HCT116 (cell line): ENCODE data around the gene SCYGR7. TPM values are rescaled to one million over a fixed set of nuclear protein-coding genes. Genes with fewer than 3 reads are reported as not detected.

Experiments
- ATAC-seq: fragments of 200-7000 bp; cut with Tn5 transposase; 2 replicates; pipeline ENCODE4 v1.9.1; 2020; ENCODE audit warnings: mild to moderate bottlenecking, moderate library complexity
- BruUV-seq: library from RNA; stranded (reverse); fragments of 400-500 nt; replicated peaks from 2 replicates; lab custom pipeline; 2021; lab: Mats Ljungman, UMichigan
- CTCF ChIA-PET: fragments of 300-600 bp; sonication (Branson Sonifier 250); formaldehyde crosslinking; loops from one replicate; lab custom pipeline; 2021; ENCODE audit warnings: antibody characterized with exemption; lab: Charles Lee
- POLR2A ChIA-PET: fragments of 300-600, 350-600 bp; sonication (Branson Sonifier 250); formaldehyde crosslinking; loops from one replicate; lab custom pipeline; 2021; ENCODE audit warnings: antibody characterized with exemption; lab: Charles Lee
- RAD21 ChIA-PET, 2 experiments: fragments of 300-600 bp; sonication (Branson Sonifier 250); formaldehyde crosslinking; loops; one replicate each; lab custom pipeline; 2023; ENCODE audit warnings: low total read pairs in 2 of 2; ENCODE audit not compliant: uncharacterized antibody in 2 of 2, unreplicated experiment in 2 of 2, low non-redundant PET in 1 of 2; lab: Charles Lee
- DNase-seq: peaks from one replicate; pipeline ENCODE4 v3.0.0-alpha.2; 2010; ENCODE audit warnings: low read depth, low spot score
- H2AFZ ChIP-seq: fragments of 200-600 bp; shearing (Covaris generic), sonication (generic); 2 replicates; pipeline ENCODE4 v1.6.1; 2017; ENCODE audit warnings: low read depth, mixed run types, mixed read lengths, antibody characterized with exemption, low read length; ENCODE audit not compliant: poor library complexity, severe bottlenecking
- H3K27ac ChIP-seq: 2 replicates; pipeline ENCODE4 v1.5.1; 2012; ENCODE audit warnings: low read depth, low read length
- H3K27me3 ChIP-seq: fragments of 200-600 bp; sonication (generic); 2 replicates; pipeline ENCODE4 v1.6.1; 2016; ENCODE audit warnings: mixed run types, low read length, mixed read lengths; ENCODE audit not compliant: insufficient read depth
- H3K36me3 ChIP-seq, 2 experiments: fragments of 200-500 bp in 1 of 2; fragments of 200-600 bp in 1 of 2; sonication (Bioruptor generic) in 1 of 2; sonication (generic) in 1 of 2; 2 replicates each; pipeline versions ENCODE4 v1.5.1 to v1.6.1; 2014 to 2016; ENCODE audit warnings: low read length in 2 of 2, inconsistent platforms in 1 of 2, mixed read lengths in 1 of 2, mixed run types in 1 of 2; ENCODE audit not compliant: insufficient read depth in 2 of 2, control insufficient read depth in 1 of 2
- H3K4me1 ChIP-seq, 2 experiments: fragments of 200-600 bp in 1 of 2; sonication (generic) in 1 of 2; 2 replicates each; pipeline versions ENCODE4 v1.5.1 to v1.6.1; 2012 to 2017; ENCODE audit warnings: low read length in 2 of 2, inconsistent platforms in 1 of 2, mild to moderate bottlenecking in 1 of 2, mixed read lengths in 1 of 2, mixed run types in 1 of 2, moderate library complexity in 1 of 2; ENCODE audit not compliant: insufficient read depth in 2 of 2, control insufficient read depth in 1 of 2
- H3K4me2 ChIP-seq: fragments of 200-600 bp; sonication (generic); 2 replicates; pipeline ENCODE4 v1.6.1; 2017; ENCODE audit warnings: mixed run types, low read length, mixed read lengths
- H3K4me3 ChIP-seq, 2 experiments: fragments of 200-600 bp in 1 of 2; sonication (generic) in 1 of 2; replicated peaks in 1 of 2; 2 replicates each; pipeline ENCODE4 v1.5.1; 2011 to 2016; ENCODE audit warnings: low read length in 2 of 2, control low read depth in 1 of 2, low read depth in 1 of 2, mild to moderate bottlenecking in 1 of 2, mixed read lengths in 1 of 2, mixed run types in 1 of 2
- H3K79me2 ChIP-seq: fragments of 200-600 bp; sonication (generic); 2 replicates; pipeline ENCODE4 v1.6.1; 2017; ENCODE audit warnings: mild to moderate bottlenecking, mixed run types, low read length, moderate library complexity, mixed read lengths; ENCODE audit not compliant: insufficient read depth
- H3K9ac ChIP-seq: fragments of 200-600 bp; sonication (generic); 2 replicates; pipeline ENCODE4 v1.6.1; 2016; ENCODE audit warnings: low read length, mixed read lengths
- H3K9me2 ChIP-seq: fragments of 200-600 bp; sonication (generic), shearing (Covaris generic); 2 replicates; pipeline ENCODE4 v1.6.1; 2017; ENCODE audit warnings: mixed run types, mild to moderate bottlenecking, moderate library complexity; ENCODE audit not compliant: insufficient read depth
- H3K9me3 ChIP-seq, 2 experiments: fragments of 200-500 bp in 1 of 2; fragments of 200-600 bp in 1 of 2; sonication (Bioruptor generic) in 1 of 2; sonication (generic) in 1 of 2; 2 replicates each; pipeline ENCODE4 v1.6.1; 2014 to 2017; ENCODE audit warnings: low read length in 2 of 2, mixed read lengths in 2 of 2, inconsistent platforms in 1 of 2, low read depth in 1 of 2, mild to moderate bottlenecking in 1 of 2, mixed run types in 1 of 2, moderate library complexity in 1 of 2; ENCODE audit not compliant: control insufficient read depth in 1 of 2, insufficient read depth in 1 of 2
- H4K20me1 ChIP-seq: fragments of 200-600 bp; sonication (generic), shearing (Covaris generic); 2 replicates; pipeline ENCODE4 v1.6.1; 2017; ENCODE audit warnings: mixed run types, mild to moderate bottlenecking, moderate library complexity; ENCODE audit not compliant: insufficient read depth
- CBX3 ChIP-seq: IDR thresholded peaks from 2 replicates; pipeline ENCODE4 v1.6.1; 2012; ENCODE audit warnings: low read depth
- CEBPB ChIP-seq: IDR thresholded peaks from 2 replicates; pipeline ENCODE4 v1.6.1; 2012; ENCODE audit warnings: low read depth
- EGR1 ChIP-seq: IDR thresholded peaks from 2 replicates; pipeline ENCODE4 v1.6.1; 2012; ENCODE audit warnings: low read depth
- ELF1 ChIP-seq: IDR thresholded peaks from 2 replicates; pipeline ENCODE4 v1.6.1; 2012; ENCODE audit warnings: low read depth, borderline replicate concordance
- EZH2 ChIP-seq: fragments of 200-600 bp; sonication (generic); IDR thresholded peaks from 2 replicates; pipeline ENCODE4 v1.6.1; 2017; ENCODE audit warnings: antibody characterized with exemption, mixed run types
- EZH2phosphoT487 ChIP-seq: fragments of 200-600 bp; IDR thresholded peaks from 2 replicates; pipeline ENCODE4 v1.6.1; 2018; ENCODE audit warnings: antibody characterized with exemption, borderline replicate concordance
- FOSL1 ChIP-seq: IDR thresholded peaks from 2 replicates; pipeline ENCODE4 v1.6.1; 2012; ENCODE audit warnings: low read depth
- JUND ChIP-seq: IDR thresholded peaks from 2 replicates; pipeline ENCODE4 v1.6.1; 2012
- POLR2AphosphoS5 ChIP-seq: IDR thresholded peaks from 2 replicates; pipeline ENCODE4 v1.6.1; 2011; ENCODE audit warnings: mild to moderate bottlenecking, low read depth, low read length, moderate library complexity
- RAD21 ChIP-seq: IDR thresholded peaks from 2 replicates; pipeline ENCODE4 v1.6.1; 2012; ENCODE audit warnings: low read depth, mild to moderate bottlenecking
- SIN3A ChIP-seq: IDR thresholded peaks from 2 replicates; pipeline ENCODE4 v1.6.1; 2012; ENCODE audit warnings: low read depth
- SP1 ChIP-seq: IDR thresholded peaks from 2 replicates; pipeline ENCODE4 v1.6.1; 2012; ENCODE audit warnings: low read depth
- SRF ChIP-seq: IDR thresholded peaks from 2 replicates; pipeline ENCODE4 v1.6.1; 2012; ENCODE audit warnings: low read depth
- TCF7L2 ChIP-seq: IDR thresholded peaks from 2 replicates; pipeline ENCODE4 v1.7.0; 2011; ENCODE audit warnings: borderline replicate concordance, inconsistent platforms; ENCODE audit not compliant: insufficient read depth, insufficient read length; ENCODE audit errors: extremely low read depth
- YY1 ChIP-seq: IDR thresholded peaks from 2 replicates; pipeline ENCODE4 v1.6.1; 2011; ENCODE audit warnings: low read length, low read depth, moderate library complexity, mild to moderate bottlenecking; ENCODE audit not compliant: insufficient replicate concordance; ENCODE audit errors: extremely low read depth
- ZFX ChIP-seq: fragments of 450-650 bp; IDR thresholded peaks from 2 replicates; pipeline ENCODE4 v1.6.1; 2017
- ZNF274 ChIP-seq: fragments of 200-500 bp; sonication (Bioruptor generic); IDR thresholded peaks from 2 replicates; pipeline ENCODE4 v1.6.1; 2014; ENCODE audit warnings: mild to moderate bottlenecking, low read depth, low read length, inconsistent platforms
- intact Hi-C: fragments of 100-400 bp; cut with micrococcal nuclease; formaldehyde crosslinking; loops from 2 replicates; pipeline ENCODE4 v1.10.0; 2022
- total RNA-seq: library from RNA; stranded (reverse); gene quantifications from one replicate; pipeline ENCODE4 v1.2.1, GENCODE V29; 2021; ENCODE audit not compliant: unreplicated experiment
- TF ChIP-seq, protein P1 (sequence below): IDR thresholded peaks from 2 replicates; pipeline ENCODE4 v1.6.1; 2012
- TF ChIP-seq, protein P2 (sequence below): IDR thresholded peaks from 2 replicates; pipeline ENCODE4 v1.6.1; 2012
- TF ChIP-seq, protein P3 (sequence below): IDR thresholded peaks from 2 replicates; pipeline ENCODE4 v1.6.1; 2011; ENCODE audit warnings: mild to moderate bottlenecking, low read length, moderate library complexity; ENCODE audit not compliant: insufficient replicate concordance; ENCODE audit errors: extremely low read depth
- TF ChIP-seq, protein P4 (sequence below), 3 experiments: fragments of 200-600 bp in 1 of 3; sonication (generic) in 1 of 3; IDR thresholded peaks in 2 of 3; conservative IDR thresholded peaks in 1 of 3; 2 replicates each; pipeline ENCODE4 v1.5.1; 2012 to 2017; ENCODE audit warnings: low read depth in 2 of 3, low read length in 2 of 3, antibody characterized with exemption in 1 of 3, borderline replicate concordance in 1 of 3, control low read depth in 1 of 3, mild to moderate bottlenecking in 1 of 3, mixed read lengths in 1 of 3, mixed run types in 1 of 3, moderate library complexity in 1 of 3; ENCODE audit not compliant: insufficient read depth in 1 of 3

SCYGR7 gene
- total RNA-seq, 1 experiment from 2014 or later: not detected

DNA sequence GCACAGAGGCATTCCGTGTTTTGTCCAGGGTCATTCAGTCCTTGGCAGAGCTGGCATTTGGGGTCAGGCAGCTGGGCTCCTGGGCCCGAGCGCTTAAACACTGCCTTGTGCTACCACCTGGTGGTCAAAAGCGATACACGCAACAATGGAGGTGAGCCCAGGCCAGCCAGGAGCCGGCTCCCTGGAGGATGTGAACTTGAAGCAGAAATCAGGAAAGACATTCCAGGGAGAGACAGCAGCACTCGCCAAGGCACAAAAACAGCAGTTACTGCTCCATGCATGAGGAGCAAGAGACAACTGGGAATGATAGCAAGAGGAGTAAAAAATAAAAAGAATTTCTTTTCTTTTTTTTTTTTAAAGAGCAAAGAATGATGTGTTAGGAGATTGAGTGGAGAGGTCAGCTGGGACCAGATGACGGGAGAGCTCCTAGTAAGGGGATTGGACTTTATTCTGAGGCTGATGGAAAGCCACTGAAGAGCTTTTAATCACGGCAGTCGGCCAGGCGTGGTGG lies 38.3 kb downstream of the SCYGR7 start:
- Histone ChIP-seq H3K27ac (no peak overlapping the region), H3K4me2 (peak overlapping the region; percentile 0; the same call in 1 of the 2 replicates), H3K4me3 (no peak overlapping the region), H3K9ac (no peak overlapping the region), H3K36me3 (no peaks in the 10 kb centered on the region), H3K79me2 (no peaks in the 10 kb centered on the region), H3K9me2 (no peaks in the 10 kb centered on the region), H3K27me3 (no peaks in the 10 kb centered on the region), H3K4me1 (peaks cover 0 to 6% of the 10 kb centered on the region in 2 experiments; a peak in 1 of 4 replicates), H4K20me1 (no peaks in the 10 kb centered on the region), H2AFZ (peak overlapping the region; percentile 57), H3K9me3 (no peaks in the 10 kb centered on the region)
- ChIA-PET POLR2A (interaction anchor here (1.4 kb wide), 1 partner anchor 108 kb away, joined by 11 read pairs; no protein-coding TSS in a partner anchor), CTCF (interaction anchor here (0.6 to 3.9 kb wide), 19 partner anchors 8 to 636 kb away, joined by 3 to 72 read pairs (median 5); no protein-coding TSS in a partner anchor), RAD21 (interaction anchor here (0.7 to 2.4 kb wide), 6 partner anchors 26 to 528 kb away, joined by 3 to 22 read pairs (median 6); no protein-coding TSS in a partner anchor)
- DNase-seq (peak; percentile 63), ATAC-seq (peak; percentile 99)
- BruUV-seq: no TSS peak
- intact Hi-C loops: loop anchor here (1.0 to 10.0 kb wide), 5 partner anchors 108 to 636 kb away; no protein-coding TSS in a partner anchor
- TF ChIP-seq EZH2phosphoT487 (no peak), YY1 (peak; percentile 66), JUND (no peak), CEBPB (no peak), EZH2 (no peak), SRF (no peak), CBX3 (peak; percentile 62), ZNF274 (no peak), ZFX (no peak), SP1 (no peak), ELF1 (no peak), POLR2AphosphoS5 (no peak), SIN3A (no peak), TCF7L2 (no peak), EGR1 (no peak), FOSL1 (no peak), RAD21 (peak; percentile 98)
- TF ChIP-seq, protein P1, sequence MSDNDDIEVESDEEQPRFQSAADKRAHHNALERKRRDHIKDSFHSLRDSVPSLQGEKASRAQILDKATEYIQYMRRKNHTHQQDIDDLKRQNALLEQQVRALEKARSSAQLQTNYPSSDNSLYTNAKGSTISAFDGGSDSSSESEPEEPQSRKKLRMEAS: no peak
- TF ChIP-seq, protein P2, sequence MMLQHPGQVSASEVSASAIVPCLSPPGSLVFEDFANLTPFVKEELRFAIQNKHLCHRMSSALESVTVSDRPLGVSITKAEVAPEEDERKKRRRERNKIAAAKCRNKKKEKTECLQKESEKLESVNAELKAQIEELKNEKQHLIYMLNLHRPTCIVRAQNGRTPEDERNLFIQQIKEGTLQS: no peak
- TF ChIP-seq, protein P3, sequence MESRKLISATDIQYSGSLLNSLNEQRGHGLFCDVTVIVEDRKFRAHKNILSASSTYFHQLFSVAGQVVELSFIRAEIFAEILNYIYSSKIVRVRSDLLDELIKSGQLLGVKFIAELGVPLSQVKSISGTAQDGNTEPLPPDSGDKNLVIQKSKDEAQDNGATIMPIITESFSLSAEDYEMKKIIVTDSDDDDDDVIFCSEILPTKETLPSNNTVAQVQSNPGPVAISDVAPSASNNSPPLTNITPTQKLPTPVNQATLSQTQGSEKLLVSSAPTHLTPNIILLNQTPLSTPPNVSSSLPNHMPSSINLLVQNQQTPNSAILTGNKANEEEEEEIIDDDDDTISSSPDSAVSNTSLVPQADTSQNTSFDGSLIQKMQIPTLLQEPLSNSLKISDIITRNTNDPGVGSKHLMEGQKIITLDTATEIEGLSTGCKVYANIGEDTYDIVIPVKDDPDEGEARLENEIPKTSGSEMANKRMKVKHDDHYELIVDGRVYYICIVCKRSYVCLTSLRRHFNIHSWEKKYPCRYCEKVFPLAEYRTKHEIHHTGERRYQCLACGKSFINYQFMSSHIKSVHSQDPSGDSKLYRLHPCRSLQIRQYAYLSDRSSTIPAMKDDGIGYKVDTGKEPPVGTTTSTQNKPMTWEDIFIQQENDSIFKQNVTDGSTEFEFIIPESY: no peak
- TF ChIP-seq, protein P4, sequence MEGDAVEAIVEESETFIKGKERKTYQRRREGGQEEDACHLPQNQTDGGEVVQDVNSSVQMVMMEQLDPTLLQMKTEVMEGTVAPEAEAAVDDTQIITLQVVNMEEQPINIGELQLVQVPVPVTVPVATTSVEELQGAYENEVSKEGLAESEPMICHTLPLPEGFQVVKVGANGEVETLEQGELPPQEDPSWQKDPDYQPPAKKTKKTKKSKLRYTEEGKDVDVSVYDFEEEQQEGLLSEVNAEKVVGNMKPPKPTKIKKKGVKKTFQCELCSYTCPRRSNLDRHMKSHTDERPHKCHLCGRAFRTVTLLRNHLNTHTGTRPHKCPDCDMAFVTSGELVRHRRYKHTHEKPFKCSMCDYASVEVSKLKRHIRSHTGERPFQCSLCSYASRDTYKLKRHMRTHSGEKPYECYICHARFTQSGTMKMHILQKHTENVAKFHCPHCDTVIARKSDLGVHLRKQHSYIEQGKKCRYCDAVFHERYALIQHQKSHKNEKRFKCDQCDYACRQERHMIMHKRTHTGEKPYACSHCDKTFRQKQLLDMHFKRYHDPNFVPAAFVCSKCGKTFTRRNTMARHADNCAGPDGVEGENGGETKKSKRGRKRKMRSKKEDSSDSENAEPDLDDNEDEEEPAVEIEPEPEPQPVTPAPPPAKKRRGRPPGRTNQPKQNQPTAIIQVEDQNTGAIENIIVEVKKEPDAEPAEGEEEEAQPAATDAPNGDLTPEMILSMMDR (IDR thresholded peaks at IDR 0.05 in 2 of 3, conservative IDR thresholded peaks at IDR 0.05 in 1 of 3; ENCODE audit: borderline replicate concordance in 1 of 3, insufficient read depth in 1 of 3, low read depth in 2 of 3, low read length in 2 of 3): peak; percentile 78 to 93 (median 90); a peak in 5 of 6 replicates
